ENCODE data around the gene AKAP1. TPM values are rescaled to one million over a fixed set of nuclear protein-coding genes. Genes with fewer than 3 reads are reported as not detected.

AKAP1 gene
- total RNA-seq, 1 donor from 2014 or later: 214 TPM

- no peak for DNase-seq
- Histone ChIP-seq H3K27me3 (ENCODE audit: low read depth) (no peaks in the 10 kb centered on the region), H3K4me1 (no peaks in the 10 kb centered on the region), H3K27ac (replicated peaks) (no peak overlapping the region), H3K9me3 (replicated peaks) (no peaks in the 10 kb centered on the region), H3K4me3 (no peak overlapping the region), H3K36me3 (no peaks in the 10 kb centered on the region)
- TF ChIP-seq CTCF (IDR thresholded peaks at IDR 0.05; ENCODE audit: borderline replicate concordance): no peak
- intact Hi-C loops (cut with micrococcal nuclease): loop anchor here (10.0 kb wide), 1 partner anchor 612 kb away; the partner anchor contains the start of gene CCDC182
Measured at GRCh38 chr17:57132663-57133062, 47.6 kb downstream of the AKAP1 start.

- H3K9me3 ChIP-seq (replicated peaks): no peaks in the 10 kb centered on the region
- no peak overlapping the region for H3K27ac ChIP-seq (replicated peaks)
- no peak for TF ChIP-seq CTCF (IDR thresholded peaks at IDR 0.05; ENCODE audit: borderline replicate concordance)
- no peak overlapping the region for H3K4me3 ChIP-seq
- intact Hi-C loops (cut with micrococcal nuclease): loop anchor here (10.0 kb wide), 1 partner anchor 611 kb away; the partner anchor contains the start of gene CCDC182
- H3K27me3 ChIP-seq (ENCODE audit: low read depth): no peaks in the 10 kb centered on the region
- H3K4me1 ChIP-seq: no peaks in the 10 kb centered on the region
- DNase-seq: no peak
- no peaks in the 10 kb centered on the region for H3K36me3 ChIP-seq
Measured at GRCh38 chr17:57133486-57133885, 48.4 kb downstream of the AKAP1 start.

- DNase-seq: no peak
- Histone ChIP-seq H3K9me3 (replicated peaks) (no peaks in the 10 kb centered on the region), H3K36me3 (no peaks in the 10 kb centered on the region), H3K27me3 (ENCODE audit: low read depth) (no peaks in the 10 kb centered on the region), H3K4me1 (no peaks in the 10 kb centered on the region), H3K4me3 (no peak overlapping the region), H3K27ac (replicated peaks) (no peak overlapping the region)
- TF ChIP-seq CTCF (IDR thresholded peaks at IDR 0.05; ENCODE audit: borderline replicate concordance): no peak
- intact Hi-C loops (cut with micrococcal nuclease): loop anchor here (10.0 kb wide), 1 partner anchor 610 kb away; the partner anchor contains the start of gene CCDC182
Measured at GRCh38 chr17:57135026-57135788, 50.2 kb downstream of the AKAP1 start.

- intact Hi-C loops (cut with micrococcal nuclease): loop anchor here (10.0 kb wide), 1 partner anchor 609 kb away; the partner anchor contains the start of gene CCDC182
- H3K4me3 ChIP-seq: no peak overlapping the region
- no peak for TF ChIP-seq CTCF (IDR thresholded peaks at IDR 0.05; ENCODE audit: borderline replicate concordance)
- no peaks in the 10 kb centered on the region for H3K36me3 ChIP-seq
- no peak for DNase-seq
- H3K27ac ChIP-seq (replicated peaks): no peak overlapping the region
- no peaks in the 10 kb centered on the region for H3K27me3 ChIP-seq (ENCODE audit: low read depth)
- H3K9me3 ChIP-seq (replicated peaks): no peaks in the 10 kb centered on the region
- H3K4me1 ChIP-seq: no peaks in the 10 kb centered on the region
Measured at GRCh38 chr17:57135789-57136291, 50.8 kb downstream of the AKAP1 start.

GRCh38 chr17:57136355-57136754 lies 51.3 kb downstream of the AKAP1 start:
- no peaks in the 10 kb centered on the region for H3K36me3 ChIP-seq
- no peaks in the 10 kb centered on the region for H3K27me3 ChIP-seq (ENCODE audit: low read depth)
- intact Hi-C loops (cut with micrococcal nuclease): loop anchor here (10.0 kb wide), 1 partner anchor 608 kb away; the partner anchor contains the start of gene CCDC182
- H3K4me3 ChIP-seq: no peak overlapping the region
- H3K9me3 ChIP-seq (replicated peaks): no peaks in the 10 kb centered on the region
- H3K27ac ChIP-seq (replicated peaks): no peak overlapping the region
- no peaks in the 10 kb centered on the region for H3K4me1 ChIP-seq
- TF ChIP-seq CTCF (IDR thresholded peaks at IDR 0.05; ENCODE audit: borderline replicate concordance): no peak
- DNase-seq: no peak

Data from left ventricle myocardium inferior (tissue), 1 donor.